ENCODE measurements around the gene GFOD1.

DNA sequence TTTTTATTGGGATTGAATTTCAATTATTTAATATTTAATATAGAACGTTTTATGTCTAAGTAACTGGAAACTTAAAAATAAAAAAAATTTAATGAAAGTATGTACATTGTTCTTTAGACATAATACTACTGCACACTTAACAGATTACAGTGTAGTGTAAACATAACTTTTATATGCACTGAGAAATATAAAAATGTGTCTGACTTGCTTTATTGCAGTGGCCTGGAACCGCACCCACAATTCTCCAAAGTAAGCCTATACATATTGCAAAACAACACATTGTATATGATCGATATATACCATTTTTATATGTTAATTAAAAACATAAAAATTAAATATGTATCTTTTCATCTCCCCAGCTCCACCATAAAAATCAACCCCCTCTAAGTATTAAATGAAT is 42.8 kb downstream of the GFOD1 start:
- TF ChIP-seq EP300 (conservative IDR thresholded peaks at IDR 0.05; ENCODE audit: poor library complexity, severe bottlenecking) (no peak), POLR2AphosphoS5 (IDR thresholded peaks at IDR 0.05) (no peak), TAF1 (IDR thresholded peaks at IDR 0.05; ENCODE audit: low read depth) (no peak), SMC3 (conservative IDR thresholded peaks at IDR 0.05; ENCODE audit: poor library complexity) (no peak)
- TF ChIP-seq, protein P1, sequence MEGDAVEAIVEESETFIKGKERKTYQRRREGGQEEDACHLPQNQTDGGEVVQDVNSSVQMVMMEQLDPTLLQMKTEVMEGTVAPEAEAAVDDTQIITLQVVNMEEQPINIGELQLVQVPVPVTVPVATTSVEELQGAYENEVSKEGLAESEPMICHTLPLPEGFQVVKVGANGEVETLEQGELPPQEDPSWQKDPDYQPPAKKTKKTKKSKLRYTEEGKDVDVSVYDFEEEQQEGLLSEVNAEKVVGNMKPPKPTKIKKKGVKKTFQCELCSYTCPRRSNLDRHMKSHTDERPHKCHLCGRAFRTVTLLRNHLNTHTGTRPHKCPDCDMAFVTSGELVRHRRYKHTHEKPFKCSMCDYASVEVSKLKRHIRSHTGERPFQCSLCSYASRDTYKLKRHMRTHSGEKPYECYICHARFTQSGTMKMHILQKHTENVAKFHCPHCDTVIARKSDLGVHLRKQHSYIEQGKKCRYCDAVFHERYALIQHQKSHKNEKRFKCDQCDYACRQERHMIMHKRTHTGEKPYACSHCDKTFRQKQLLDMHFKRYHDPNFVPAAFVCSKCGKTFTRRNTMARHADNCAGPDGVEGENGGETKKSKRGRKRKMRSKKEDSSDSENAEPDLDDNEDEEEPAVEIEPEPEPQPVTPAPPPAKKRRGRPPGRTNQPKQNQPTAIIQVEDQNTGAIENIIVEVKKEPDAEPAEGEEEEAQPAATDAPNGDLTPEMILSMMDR (IDR thresholded peaks at IDR 0.05; ENCODE audit: poor library complexity, severe bottlenecking) = no peak
- TF ChIP-seq, protein P2, sequence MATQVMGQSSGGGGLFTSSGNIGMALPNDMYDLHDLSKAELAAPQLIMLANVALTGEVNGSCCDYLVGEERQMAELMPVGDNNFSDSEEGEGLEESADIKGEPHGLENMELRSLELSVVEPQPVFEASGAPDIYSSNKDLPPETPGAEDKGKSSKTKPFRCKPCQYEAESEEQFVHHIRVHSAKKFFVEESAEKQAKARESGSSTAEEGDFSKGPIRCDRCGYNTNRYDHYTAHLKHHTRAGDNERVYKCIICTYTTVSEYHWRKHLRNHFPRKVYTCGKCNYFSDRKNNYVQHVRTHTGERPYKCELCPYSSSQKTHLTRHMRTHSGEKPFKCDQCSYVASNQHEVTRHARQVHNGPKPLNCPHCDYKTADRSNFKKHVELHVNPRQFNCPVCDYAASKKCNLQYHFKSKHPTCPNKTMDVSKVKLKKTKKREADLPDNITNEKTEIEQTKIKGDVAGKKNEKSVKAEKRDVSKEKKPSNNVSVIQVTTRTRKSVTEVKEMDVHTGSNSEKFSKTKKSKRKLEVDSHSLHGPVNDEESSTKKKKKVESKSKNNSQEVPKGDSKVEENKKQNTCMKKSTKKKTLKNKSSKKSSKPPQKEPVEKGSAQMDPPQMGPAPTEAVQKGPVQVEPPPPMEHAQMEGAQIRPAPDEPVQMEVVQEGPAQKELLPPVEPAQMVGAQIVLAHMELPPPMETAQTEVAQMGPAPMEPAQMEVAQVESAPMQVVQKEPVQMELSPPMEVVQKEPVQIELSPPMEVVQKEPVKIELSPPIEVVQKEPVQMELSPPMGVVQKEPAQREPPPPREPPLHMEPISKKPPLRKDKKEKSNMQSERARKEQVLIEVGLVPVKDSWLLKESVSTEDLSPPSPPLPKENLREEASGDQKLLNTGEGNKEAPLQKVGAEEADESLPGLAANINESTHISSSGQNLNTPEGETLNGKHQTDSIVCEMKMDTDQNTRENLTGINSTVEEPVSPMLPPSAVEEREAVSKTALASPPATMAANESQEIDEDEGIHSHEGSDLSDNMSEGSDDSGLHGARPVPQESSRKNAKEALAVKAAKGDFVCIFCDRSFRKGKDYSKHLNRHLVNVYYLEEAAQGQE (IDR thresholded peaks at IDR 0.05; ENCODE audit: borderline replicate concordance) = no peak
